Activated naive CD8-positive, alpha-beta T cell (primary cell): ENCODE results near the gene PTPN3.
"Not testable (repeated sequence)": the region's sequence is repeated elsewhere in the genome, so short reads cannot be mapped to it uniquely, and the experiment has no call there.

ENCODE experiments used
- H3K27ac Mint-ChIP-seq: one replicate; pipeline ENCODE4 v1.8.0; 2021; ENCODE audit warnings: mixed read lengths
- H3K27me3 Mint-ChIP-seq: one replicate; pipeline ENCODE4 v1.8.0; 2021; ENCODE audit warnings: mixed read lengths
- H3K36me3 Mint-ChIP-seq: one replicate; pipeline ENCODE4 v1.8.0; 2021; ENCODE audit warnings: mixed read lengths
- H3K4me1 Mint-ChIP-seq: one replicate; pipeline ENCODE4 v1.8.0; 2021; ENCODE audit warnings: low read depth, mixed read lengths
- H3K4me3 Mint-ChIP-seq: one replicate; pipeline ENCODE4 v1.8.0; 2021; ENCODE audit warnings: mild to moderate bottlenecking, mixed read lengths
- H3K9me3 Mint-ChIP-seq: one replicate; pipeline ENCODE4 v1.8.0; 2021; ENCODE audit warnings: low read depth, mixed read lengths

Gene PTPN3, protein sequence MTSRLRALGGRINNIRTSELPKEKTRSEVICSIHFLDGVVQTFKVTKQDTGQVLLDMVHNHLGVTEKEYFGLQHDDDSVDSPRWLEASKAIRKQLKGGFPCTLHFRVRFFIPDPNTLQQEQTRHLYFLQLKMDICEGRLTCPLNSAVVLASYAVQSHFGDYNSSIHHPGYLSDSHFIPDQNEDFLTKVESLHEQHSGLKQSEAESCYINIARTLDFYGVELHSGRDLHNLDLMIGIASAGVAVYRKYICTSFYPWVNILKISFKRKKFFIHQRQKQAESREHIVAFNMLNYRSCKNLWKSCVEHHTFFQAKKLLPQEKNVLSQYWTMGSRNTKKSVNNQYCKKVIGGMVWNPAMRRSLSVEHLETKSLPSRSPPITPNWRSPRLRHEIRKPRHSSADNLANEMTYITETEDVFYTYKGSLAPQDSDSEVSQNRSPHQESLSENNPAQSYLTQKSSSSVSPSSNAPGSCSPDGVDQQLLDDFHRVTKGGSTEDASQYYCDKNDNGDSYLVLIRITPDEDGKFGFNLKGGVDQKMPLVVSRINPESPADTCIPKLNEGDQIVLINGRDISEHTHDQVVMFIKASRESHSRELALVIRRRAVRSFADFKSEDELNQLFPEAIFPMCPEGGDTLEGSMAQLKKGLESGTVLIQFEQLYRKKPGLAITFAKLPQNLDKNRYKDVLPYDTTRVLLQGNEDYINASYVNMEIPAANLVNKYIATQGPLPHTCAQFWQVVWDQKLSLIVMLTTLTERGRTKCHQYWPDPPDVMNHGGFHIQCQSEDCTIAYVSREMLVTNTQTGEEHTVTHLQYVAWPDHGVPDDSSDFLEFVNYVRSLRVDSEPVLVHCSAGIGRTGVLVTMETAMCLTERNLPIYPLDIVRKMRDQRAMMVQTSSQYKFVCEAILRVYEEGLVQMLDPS

DNA sequence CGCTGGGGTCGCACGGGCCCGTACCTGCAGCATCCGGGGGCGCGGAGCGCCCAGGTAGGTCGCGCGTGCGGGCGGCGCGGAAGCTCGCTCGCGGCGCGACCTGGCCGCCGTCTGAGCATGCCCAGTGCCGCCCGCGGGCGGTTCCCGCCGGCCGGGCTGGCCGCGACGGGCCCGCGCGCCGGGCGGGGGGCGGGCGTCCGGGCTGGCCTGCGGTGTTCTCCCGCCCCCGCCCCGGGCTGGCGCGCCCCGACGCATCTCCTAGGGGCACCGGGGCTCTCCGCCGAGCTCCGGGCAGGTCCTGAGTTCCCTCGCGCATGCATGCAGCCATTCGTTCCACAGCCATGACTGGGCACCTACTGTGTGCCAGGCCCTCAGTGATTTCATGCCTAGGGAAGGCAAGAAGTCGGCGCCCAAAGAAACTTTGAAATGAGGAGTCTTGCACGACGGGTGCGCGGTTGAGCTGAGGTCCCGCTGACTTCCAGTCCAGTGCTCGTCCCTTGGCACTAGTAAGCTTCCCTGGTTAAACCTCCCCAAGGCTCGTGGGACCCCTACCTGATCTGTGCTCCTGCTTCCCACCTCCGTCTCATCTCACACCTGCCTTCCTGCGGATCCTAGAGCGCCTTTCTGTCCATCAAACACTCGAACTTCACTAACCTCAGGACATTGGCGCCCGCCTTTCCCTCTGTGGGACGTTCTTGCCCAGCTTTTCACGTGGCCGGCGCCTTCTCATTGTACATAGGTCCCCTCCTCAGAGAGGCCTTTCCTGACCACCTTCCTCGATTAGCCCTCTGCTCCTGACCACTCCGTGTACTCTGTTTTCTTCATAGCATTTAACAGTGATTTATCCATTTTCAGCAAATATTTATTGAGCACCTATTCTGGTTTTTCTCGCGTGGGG lies at the start of gene PTPN3:
Gene PTPN3, minus strand, starts transcription at position 113 of the 898 bp plus-strand sequence. CDS start 34,873 bp downstream, outside the sequence.
- peak within 1 kb of the TSS; percentile 28 for H3K4me3 Mint-ChIP-seq
- H3K36me3 Mint-ChIP-seq: no peaks in the 10 kb centered on the region
- H3K4me1 Mint-ChIP-seq: peaks cover 10% of the 10 kb centered on the region
- no peaks in the 10 kb centered on the region for H3K9me3 Mint-ChIP-seq
- no peak within 1 kb of the TSS for H3K27ac Mint-ChIP-seq
- peaks cover 40% of the 10 kb centered on the region for H3K27me3 Mint-ChIP-seq

DNA sequence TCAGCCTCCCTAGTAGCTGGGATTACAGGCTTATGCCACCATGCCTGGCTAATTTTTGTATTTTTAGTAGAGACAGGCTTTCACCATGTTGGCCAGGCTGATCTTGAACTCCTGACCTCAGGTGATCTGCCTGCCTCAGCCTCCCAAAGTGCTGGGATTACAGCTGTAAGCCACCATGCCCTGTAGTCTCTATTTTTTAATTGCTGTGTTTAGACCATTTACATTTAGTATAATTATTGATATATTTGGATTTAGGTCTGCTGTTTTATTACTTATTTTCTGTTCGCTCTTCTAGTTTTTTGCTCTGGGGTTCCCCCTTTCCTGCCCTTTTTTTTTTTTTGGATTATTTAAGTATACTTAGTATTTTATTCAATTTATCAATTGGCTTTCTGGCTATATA lies 46.8 kb upstream of the PTPN3 start:
- H3K4me3 Mint-ChIP-seq, H3K27ac Mint-ChIP-seq: not testable (repeated sequence)

DNA sequence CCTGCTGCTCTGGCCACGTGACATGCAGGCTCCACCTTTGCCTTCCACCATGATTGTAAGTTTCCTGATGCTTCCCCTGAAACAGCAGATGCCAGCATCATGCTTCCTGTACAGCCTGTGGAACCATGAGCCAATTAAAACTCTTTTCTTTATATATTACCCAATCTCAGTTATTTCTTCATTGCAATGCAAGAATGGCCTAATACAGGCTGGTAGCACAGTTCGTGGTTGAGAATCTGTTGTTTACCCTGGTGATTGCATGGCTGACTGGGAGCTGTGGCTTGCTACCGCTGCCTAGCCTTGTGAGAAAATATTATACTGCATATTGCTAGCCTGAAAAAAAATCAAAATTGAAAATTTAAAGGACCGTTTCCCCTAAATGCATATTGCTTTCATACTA lies 44.8 kb upstream of the PTPN3 start:
- H3K9me3 Mint-ChIP-seq: peaks cover 11% of the 10 kb centered on the region
- H3K4me3 Mint-ChIP-seq: no peak overlapping the region
- H3K27me3 Mint-ChIP-seq: peaks cover 10% of the 10 kb centered on the region

More for the DNA sequence above, 46.8 kb upstream of the PTPN3 start:
- peaks cover 21% of the 10 kb centered on the region for H3K9me3 Mint-ChIP-seq
- H3K27me3 Mint-ChIP-seq, H3K36me3 Mint-ChIP-seq, H3K4me1 Mint-ChIP-seq: not testable (repeated sequence)

DNA sequence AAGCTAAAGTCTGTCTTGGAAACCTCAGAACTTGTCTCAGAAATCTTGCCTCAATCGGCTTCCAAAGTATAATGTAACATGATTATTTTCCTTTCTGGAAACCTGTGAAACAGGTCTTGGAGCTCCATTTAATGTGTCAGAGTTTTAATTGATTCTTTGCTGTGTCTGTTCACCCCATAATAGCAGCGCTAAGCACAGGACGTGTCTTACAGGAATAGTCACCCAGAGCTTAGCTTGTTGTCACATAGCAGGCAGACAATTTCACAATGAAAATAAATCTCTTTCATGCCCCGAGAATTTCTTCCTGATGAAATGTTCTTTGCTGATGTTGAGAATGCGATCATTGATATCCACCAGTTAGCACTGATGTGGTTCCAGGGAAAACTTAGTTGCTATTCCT lies 40.2 kb upstream of the PTPN3 start:
- H3K9me3 Mint-ChIP-seq: no peaks in the 10 kb centered on the region
- no peak overlapping the region for H3K4me3 Mint-ChIP-seq
- H3K27ac Mint-ChIP-seq: no peak overlapping the region
- H3K36me3 Mint-ChIP-seq: no peaks in the 10 kb centered on the region
- no peaks in the 10 kb centered on the region for H3K4me1 Mint-ChIP-seq
- H3K27me3 Mint-ChIP-seq: peaks cover 7% of the 10 kb centered on the region

More for the DNA sequence above, 44.8 kb upstream of the PTPN3 start:
- no peak overlapping the region for H3K27ac Mint-ChIP-seq
- no peaks in the 10 kb centered on the region for H3K4me1 Mint-ChIP-seq
- H3K36me3 Mint-ChIP-seq: no peaks in the 10 kb centered on the region

DNA sequence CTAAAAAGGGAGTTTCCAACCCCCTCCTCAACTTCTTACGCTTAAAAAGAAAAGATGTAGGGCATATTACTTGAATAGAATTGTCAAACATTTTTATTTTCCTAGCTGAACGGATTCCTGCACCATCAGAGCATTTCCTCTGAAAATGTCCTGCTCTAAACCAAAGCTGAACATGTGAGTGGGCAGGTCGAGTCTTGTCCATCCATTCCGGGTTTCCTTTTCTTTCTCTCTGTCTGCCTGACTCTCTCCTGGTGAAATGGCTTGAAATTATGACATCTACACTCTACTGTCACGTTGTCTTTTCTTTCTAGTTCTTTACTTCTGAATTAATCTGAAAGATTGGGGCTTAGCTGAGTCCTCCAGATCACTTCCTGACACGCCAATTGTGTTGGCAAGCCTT lies 39.2 kb upstream of the PTPN3 start:
- Mint-ChIP-seq H3K27ac (no peak overlapping the region), H3K4me3 (no peak overlapping the region), H3K36me3 (no peaks in the 10 kb centered on the region), H3K4me1 (no peaks in the 10 kb centered on the region), H3K27me3 (peaks cover 6% of the 10 kb centered on the region), H3K9me3 (no peaks in the 10 kb centered on the region)

DNA sequence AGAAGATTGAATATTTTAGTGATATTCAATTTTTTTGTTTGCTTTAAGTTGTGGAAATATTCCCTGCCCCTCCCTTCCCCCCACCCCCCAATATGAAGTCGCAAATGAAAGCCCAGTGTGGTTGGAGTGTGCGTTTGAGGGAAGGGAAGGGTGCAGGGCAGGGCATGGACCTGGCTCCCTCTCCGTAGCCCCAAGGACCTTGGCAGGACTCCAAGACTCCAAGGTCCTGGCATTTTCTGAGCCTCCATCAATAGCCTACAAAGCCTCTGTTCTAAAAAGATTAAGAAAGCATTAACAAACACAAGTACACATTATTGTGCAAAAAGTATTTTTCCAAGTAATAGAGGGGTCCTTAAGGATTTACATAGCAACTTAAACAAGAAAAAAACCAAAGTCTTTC lies 38.8 kb upstream of the PTPN3 start:
- H3K27me3 Mint-ChIP-seq: peaks cover 6% of the 10 kb centered on the region
- no peak overlapping the region for H3K4me3 Mint-ChIP-seq
- no peaks in the 10 kb centered on the region for H3K36me3 Mint-ChIP-seq
- H3K9me3 Mint-ChIP-seq: no peaks in the 10 kb centered on the region
- H3K4me1 Mint-ChIP-seq: no peaks in the 10 kb centered on the region
- H3K27ac Mint-ChIP-seq: no peak overlapping the region

DNA sequence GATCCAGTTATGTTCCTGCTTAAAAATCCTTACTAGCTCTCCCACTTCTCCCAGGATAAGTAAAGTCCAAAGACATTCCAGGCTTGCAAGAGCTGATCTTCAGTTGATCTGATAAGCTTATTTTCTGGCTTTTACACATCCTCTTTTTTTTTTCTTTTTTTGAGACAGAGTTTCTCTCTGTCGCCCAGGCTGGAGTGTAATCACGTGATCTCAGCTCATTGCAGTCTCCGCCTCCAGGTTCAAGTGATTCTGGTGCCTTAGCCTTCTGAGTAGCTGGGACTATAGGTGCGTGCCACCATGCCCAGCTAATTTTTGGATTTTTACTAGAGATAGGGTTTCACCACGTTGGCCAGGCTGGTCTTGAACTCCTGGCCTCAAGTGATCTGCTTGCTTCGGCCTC lies 37.3 kb upstream of the PTPN3 start:
- H3K4me3 Mint-ChIP-seq: no peak overlapping the region

DNA sequence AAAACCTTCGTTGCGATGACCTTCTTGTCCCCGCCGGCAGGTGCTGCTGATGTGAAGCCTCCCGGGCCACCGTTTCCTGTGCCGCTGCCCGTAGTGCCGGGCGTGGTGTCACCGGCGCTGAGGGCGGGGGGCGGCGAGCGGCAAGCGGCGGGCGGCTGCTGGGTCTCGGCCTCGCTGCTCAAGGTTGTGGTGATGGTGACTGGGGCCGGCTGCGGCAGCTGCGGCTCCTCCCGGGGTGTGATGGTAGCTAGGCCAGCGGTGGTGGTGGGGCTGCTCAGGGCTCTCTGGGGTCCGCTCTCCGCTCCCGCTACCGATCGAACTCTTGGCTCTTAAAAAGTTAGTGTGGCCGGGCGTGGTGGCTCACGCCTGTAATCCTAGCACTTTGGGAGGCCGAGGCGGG lies 36.0 kb upstream of the PTPN3 start:
- Mint-ChIP-seq H3K4me3 (no peak overlapping the region), H3K9me3 (no peaks in the 10 kb centered on the region), H3K27me3 (no peaks in the 10 kb centered on the region), H3K36me3 (no peaks in the 10 kb centered on the region), H3K27ac (no peak overlapping the region), H3K4me1 (no peaks in the 10 kb centered on the region)

More for the DNA sequence above, 37.3 kb upstream of the PTPN3 start:
- Mint-ChIP-seq H3K27ac (no peak overlapping the region), H3K27me3 (peaks cover 5% of the 10 kb centered on the region), H3K36me3 (no peaks in the 10 kb centered on the region), H3K4me1 (no peaks in the 10 kb centered on the region), H3K9me3 (no peaks in the 10 kb centered on the region)

DNA sequence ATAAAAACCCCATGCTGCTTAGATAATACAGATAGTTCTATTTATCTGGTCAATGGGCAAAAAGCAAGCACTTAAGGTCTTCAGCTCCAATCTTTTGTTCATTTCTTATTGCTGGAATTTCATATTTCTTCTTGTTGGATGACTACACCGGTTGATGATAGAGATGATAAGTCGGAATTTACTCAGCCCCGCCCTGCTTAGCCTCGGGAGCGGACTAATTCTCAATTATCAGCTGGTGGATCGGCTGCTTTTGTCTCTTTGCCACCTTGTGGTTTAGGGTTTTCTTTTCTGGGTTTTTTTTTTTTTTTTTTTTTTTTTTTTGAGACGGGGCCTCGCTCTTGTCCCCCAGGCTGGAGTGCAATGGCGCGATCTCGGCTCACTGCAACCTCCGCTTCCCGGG lies 34.5 kb upstream of the PTPN3 start:
- not testable (repeated sequence) for H3K27me3 Mint-ChIP-seq, H3K27ac Mint-ChIP-seq, H3K36me3 Mint-ChIP-seq, H3K9me3 Mint-ChIP-seq, H3K4me3 Mint-ChIP-seq, H3K4me1 Mint-ChIP-seq

DNA sequence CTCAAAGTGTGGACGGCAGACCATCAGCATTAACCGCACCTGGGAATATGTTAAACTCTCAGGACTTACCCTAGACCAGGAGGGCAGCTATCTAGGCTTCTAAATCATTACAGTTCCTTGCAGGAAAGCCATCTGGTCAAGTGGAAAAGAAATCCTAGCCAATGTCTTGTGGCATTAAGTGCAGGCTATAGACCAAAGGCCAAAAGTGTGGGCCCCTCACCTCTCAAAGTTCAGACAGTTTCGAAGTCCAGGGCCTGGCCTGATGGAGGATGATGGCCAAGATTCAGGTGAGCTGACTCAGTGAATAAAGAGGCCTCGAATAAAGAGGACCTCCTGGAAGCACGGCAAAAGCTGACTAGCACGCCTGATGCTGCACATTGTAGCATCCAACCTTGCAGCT lies 24.0 kb upstream of the PTPN3 start:
- no peaks in the 10 kb centered on the region for H3K4me1 Mint-ChIP-seq
- no peak overlapping the region for H3K4me3 Mint-ChIP-seq
- no peak overlapping the region for H3K27ac Mint-ChIP-seq
- H3K36me3 Mint-ChIP-seq: no peaks in the 10 kb centered on the region
- no peaks in the 10 kb centered on the region for H3K9me3 Mint-ChIP-seq
- peaks cover 6% of the 10 kb centered on the region for H3K27me3 Mint-ChIP-seq

DNA sequence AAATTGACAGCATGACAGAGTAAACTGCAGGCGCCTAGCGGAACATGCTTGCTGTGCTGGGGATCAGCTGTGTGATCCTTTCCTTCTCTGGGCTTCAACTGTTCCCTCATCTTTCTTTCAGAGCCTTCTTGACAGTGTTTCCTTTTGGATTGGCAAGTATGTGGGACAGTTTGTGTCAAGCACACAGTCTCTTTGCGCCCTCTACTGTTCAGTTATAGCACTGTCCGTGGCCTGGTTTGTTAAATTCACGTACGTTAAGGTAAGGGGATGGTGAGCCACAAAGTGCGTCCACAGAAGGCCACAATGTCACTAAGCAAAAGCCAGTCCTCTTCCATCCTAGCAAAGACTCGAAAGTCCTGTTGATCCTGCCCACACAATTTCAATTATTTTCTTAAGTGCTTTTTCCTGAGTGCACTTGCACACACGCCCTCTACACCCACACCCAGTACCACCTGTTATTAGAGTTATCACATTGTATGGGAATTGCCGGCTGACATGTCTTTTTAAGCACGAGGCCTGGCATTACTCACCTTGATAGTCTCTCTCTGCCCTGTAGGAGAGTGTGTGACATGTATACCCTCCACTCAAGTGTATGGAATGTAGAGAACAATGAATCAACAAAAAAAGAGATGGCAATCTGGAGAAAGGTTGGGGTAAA lies 22.5 kb upstream of the PTPN3 start:
- Mint-ChIP-seq H3K27ac (no peak overlapping the region), H3K36me3 (no peaks in the 10 kb centered on the region), H3K27me3 (peaks cover 6% of the 10 kb centered on the region), H3K9me3 (no peaks in the 10 kb centered on the region), H3K4me1 (no peaks in the 10 kb centered on the region), H3K4me3 (no peak overlapping the region)

DNA sequence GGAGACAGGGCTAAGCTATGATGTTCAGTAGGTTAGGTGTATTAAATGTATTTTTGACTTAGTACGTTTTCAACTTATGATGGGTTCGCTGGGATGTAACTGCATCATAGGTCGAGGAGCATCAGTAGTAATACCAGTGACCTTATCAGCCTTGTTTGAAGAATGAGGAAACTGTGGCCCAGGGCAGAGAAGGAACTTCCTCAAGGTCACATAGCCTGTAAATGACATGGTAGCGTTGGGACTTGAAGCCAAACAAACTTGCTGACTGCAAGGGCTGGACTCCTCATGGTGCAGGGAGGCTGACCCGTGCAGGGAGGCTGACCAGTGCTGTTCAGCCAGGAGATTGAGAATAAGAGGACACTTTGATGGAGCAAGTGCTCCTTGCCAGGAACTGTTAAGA lies 21.3 kb upstream of the PTPN3 start:
- no peaks in the 10 kb centered on the region for H3K9me3 Mint-ChIP-seq
- no peaks in the 10 kb centered on the region for H3K36me3 Mint-ChIP-seq
- H3K27ac Mint-ChIP-seq: no peak overlapping the region
- H3K27me3 Mint-ChIP-seq: peaks cover 9% of the 10 kb centered on the region
- H3K4me3 Mint-ChIP-seq: no peak overlapping the region
- H3K4me1 Mint-ChIP-seq: no peaks in the 10 kb centered on the region

DNA sequence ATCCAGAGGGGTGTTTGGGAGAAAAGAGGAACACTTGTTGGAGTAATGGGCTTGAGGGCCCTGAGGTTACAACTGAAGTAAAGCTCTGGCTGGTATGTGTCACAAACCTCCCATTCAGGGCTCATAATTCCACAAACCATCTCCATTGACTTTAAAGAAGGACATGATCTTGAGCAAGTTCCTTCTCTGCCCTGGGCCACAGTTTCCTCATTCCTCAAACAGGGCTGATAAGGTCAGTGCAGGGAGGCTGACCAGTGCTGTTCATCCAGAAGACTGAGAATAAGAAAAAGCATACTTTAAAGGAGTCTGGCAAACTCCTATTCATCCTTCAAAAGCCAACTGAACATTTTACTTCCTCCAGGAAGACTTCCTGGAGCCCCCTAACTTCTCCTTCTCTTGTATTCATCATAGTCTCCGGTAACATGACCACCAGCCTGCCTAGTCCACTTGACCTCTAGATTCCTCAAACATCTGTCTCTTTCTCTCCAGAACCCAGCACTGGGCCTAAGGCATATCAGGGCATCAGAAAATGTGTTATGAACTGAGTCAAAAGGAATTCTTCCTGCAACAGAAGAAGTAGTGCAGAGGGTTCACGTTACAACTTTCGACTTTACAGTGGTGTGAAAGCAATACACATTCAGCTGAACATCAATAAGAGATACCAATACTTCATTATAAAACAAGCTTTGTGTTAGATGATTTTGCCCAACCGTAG lies 20.7 kb upstream of the PTPN3 start:
- H3K4me1 Mint-ChIP-seq: no peaks in the 10 kb centered on the region

More for the DNA sequence above, 20.7 kb upstream of the PTPN3 start:
- Mint-ChIP-seq H3K36me3 (no peaks in the 10 kb centered on the region), H3K9me3 (no peaks in the 10 kb centered on the region), H3K4me3 (no peak overlapping the region), H3K27ac (no peak overlapping the region), H3K27me3 (peaks cover 11% of the 10 kb centered on the region)
